HEK293T (cell line): ENCODE measurements around the gene TMEM51.

Source experiments
- ARNT ChIP-seq: fragments of 450-650 bp; IDR thresholded peaks from 2 replicates; pipeline ENCODE4 v1.6.1; 2017; ENCODE audit warnings: mild to moderate bottlenecking
- BHLHE40 ChIP-seq: fragments of 450-650 bp; IDR thresholded peaks from 2 replicates; pipeline ENCODE4 v1.6.1; 2016; ENCODE audit warnings: mild to moderate bottlenecking, moderate library complexity, borderline replicate concordance
- CTBP1 ChIP-seq: fragments of 450-650 bp; IDR thresholded peaks from 2 replicates; pipeline ENCODE4 v1.6.1; 2016; ENCODE audit warnings: borderline replicate concordance
- ELF4 ChIP-seq: fragments of 450-650 bp; IDR thresholded peaks from 2 replicates; pipeline ENCODE4 v1.6.1; 2017; ENCODE audit warnings: antibody characterized with exemption
- HDGF ChIP-seq: fragments of 450-650 bp; IDR thresholded peaks from 2 replicates; pipeline ENCODE4 v1.6.1; 2017; ENCODE audit warnings: antibody characterized with exemption, borderline replicate concordance
- SP1 ChIP-seq: fragments of 450-650 bp; IDR thresholded peaks from 2 replicates; pipeline ENCODE4 v1.6.1; 2017
- SUZ12 ChIP-seq: fragments of 450-650 bp; IDR thresholded peaks from 2 replicates; pipeline ENCODE4 v1.6.1; 2016; ENCODE audit warnings: mild to moderate bottlenecking
- TARDBP ChIP-seq: fragments of 450-650 bp; IDR thresholded peaks from 2 replicates; pipeline ENCODE4 v1.6.1; 2016
- ZNF384 ChIP-seq: fragments of 450-650 bp; IDR thresholded peaks from 2 replicates; pipeline ENCODE4 v1.6.1; 2016

- TF ChIP-seq HDGF, result no peak
- no peak for TF ChIP-seq ELF4
- TF ChIP-seq SUZ12, result no peak
- TF ChIP-seq BHLHE40, result no peak
- no peak for TF ChIP-seq SP1
- TF ChIP-seq ARNT, result no peak
- no peak for TF ChIP-seq ZNF384
- no peak for TF ChIP-seq CTBP1
- no peak for TF ChIP-seq TARDBP
Measured at GRCh38 chr1:15206418-15207030, 53.0 kb downstream of the TMEM51 start.
